NCI-H2171 (cell line): ENCODE results near the gene CCDC28A.

ENCODE experiments used
- DNase-seq: peaks from one replicate; lab custom pipeline; 2025; lab: John Stamatoyannopoulos, UW

Gene CCDC28A

GRCh38 chr6:138833816-138834539, 60.4 kb downstream of the CCDC28A start:
- peak; percentile 89 for DNase-seq

GRCh38 chr6:138837246-138837645, 63.7 kb downstream of the CCDC28A start:
- DNase-seq = no peak
